Measurements from ENCODE around the gene TIGD2.

DNA sequence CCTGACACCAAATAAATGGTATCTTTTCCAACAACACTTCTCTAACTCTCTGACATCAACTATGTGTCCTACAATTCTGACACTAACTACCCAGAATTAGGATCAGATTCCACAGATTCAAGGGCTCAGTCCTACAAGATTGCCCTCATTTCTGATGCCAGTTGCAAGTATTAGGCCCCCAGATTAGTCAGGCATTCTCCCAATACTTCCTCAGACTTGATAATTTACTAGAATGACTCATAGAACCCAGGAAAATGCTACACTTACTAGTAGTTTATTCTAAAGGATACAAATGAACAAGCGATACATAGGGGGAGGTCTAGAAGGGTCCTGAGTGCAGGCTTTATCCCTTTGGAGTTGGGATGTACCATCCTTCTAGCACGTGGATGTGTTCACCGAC is 8.5 kb downstream of the TIGD2 start:
- TF ChIP-seq, protein P1, sequence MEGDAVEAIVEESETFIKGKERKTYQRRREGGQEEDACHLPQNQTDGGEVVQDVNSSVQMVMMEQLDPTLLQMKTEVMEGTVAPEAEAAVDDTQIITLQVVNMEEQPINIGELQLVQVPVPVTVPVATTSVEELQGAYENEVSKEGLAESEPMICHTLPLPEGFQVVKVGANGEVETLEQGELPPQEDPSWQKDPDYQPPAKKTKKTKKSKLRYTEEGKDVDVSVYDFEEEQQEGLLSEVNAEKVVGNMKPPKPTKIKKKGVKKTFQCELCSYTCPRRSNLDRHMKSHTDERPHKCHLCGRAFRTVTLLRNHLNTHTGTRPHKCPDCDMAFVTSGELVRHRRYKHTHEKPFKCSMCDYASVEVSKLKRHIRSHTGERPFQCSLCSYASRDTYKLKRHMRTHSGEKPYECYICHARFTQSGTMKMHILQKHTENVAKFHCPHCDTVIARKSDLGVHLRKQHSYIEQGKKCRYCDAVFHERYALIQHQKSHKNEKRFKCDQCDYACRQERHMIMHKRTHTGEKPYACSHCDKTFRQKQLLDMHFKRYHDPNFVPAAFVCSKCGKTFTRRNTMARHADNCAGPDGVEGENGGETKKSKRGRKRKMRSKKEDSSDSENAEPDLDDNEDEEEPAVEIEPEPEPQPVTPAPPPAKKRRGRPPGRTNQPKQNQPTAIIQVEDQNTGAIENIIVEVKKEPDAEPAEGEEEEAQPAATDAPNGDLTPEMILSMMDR (IDR thresholded peaks at IDR 0.05), result no peak
- TF ChIP-seq EP300 (IDR thresholded peaks at IDR 0.05), result no peak
